Measurements from ENCODE around the gene CSNK1E.

DNA sequence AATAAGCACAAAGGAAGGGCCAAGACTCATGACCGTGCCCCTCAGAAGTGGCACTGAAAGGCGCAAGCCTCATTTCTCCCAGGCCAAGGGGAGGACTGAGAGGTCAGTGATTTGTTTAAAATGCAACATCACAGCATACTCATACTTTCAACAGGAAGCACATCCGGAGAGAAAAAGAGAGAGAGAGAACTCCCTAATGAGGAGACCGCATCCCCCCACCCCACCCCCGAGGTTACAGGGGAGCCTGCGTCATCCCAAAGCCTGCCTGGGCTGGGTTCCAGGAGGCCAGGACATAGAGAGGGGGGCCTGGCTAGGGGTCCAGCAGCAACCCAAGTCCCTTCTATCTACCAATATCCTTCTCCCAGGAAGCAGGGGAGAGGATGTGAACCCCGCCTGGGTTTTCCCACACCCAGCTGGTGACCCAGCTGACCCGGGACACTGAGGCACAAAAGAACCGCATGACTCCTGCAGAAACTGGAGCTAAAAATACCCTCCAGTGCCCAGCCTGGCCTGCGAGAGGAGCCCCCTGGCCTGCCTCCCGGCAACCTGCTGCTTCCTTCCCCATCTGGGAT lies 3.8 kb downstream of the CSNK1E start:
- TF ChIP-seq ISL1 (CRISPR knock-in tag; IDR thresholded peaks at IDR 0.05): no peak
- TF ChIP-seq RARB (CRISPR knock-in tag; IDR thresholded peaks at IDR 0.05): no peak
- no peak for TF ChIP-seq ARNTL (CRISPR knock-in tag; IDR thresholded peaks at IDR 0.05; ENCODE audit: borderline replicate concordance, low read depth)
- no peak for TF ChIP-seq PPARA (CRISPR knock-in tag; IDR thresholded peaks at IDR 0.05; ENCODE audit: borderline replicate concordance)
- TF ChIP-seq, protein P1, sequence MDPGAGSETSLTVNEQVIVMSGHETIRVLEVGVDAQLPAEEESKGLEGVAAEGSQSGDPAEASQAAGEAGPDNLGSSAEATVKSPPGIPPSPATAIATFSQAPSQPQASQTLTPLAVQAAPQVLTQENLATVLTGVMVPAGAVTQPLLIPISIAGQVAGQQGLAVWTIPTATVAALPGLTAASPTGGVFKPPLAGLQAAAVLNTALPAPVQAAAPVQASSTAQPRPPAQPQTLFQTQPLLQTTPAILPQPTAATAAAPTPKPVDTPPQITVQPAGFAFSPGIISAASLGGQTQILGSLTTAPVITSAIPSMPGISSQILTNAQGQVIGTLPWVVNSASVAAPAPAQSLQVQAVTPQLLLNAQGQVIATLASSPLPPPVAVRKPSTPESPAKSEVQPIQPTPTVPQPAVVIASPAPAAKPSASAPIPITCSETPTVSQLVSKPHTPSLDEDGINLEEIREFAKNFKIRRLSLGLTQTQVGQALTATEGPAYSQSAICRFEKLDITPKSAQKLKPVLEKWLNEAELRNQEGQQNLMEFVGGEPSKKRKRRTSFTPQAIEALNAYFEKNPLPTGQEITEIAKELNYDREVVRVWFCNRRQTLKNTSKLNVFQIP (CRISPR knock-in tag; IDR thresholded peaks at IDR 0.05; ENCODE audit: borderline replicate concordance, low read depth): no peak
- TF ChIP-seq, protein P2, sequence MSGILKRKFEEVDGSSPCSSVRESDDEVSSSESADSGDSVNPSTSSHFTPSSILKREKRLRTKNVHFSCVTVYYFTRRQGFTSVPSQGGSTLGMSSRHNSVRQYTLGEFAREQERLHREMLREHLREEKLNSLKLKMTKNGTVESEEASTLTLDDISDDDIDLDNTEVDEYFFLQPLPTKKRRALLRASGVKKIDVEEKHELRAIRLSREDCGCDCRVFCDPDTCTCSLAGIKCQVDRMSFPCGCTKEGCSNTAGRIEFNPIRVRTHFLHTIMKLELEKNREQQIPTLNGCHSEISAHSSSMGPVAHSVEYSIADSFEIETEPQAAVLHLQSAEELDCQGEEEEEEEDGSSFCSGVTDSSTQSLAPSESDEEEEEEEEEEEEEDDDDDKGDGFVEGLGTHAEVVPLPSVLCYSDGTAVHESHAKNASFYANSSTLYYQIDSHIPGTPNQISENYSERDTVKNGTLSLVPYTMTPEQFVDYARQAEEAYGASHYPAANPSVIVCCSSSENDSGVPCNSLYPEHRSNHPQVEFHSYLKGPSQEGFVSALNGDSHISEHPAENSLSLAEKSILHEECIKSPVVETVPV (CRISPR knock-in tag; IDR thresholded peaks at IDR 0.05): no peak
- no peak for TF ChIP-seq ESRRG (CRISPR knock-in tag; IDR thresholded peaks at IDR 0.05)
- no peak for TF ChIP-seq ZNF70 (CRISPR knock-in tag; IDR thresholded peaks at IDR 0.05)

All from SK-N-SH treated with all-trans-retinoic acid at 6 μM for 48 hours (cell line).